H1 (cell line): ENCODE data around the gene UBE2H. TPM values are rescaled to one million over a fixed set of nuclear protein-coding genes. Genes with fewer than 3 reads are reported as not detected.

ENCODE experiments used
- CTCF ChIA-PET: fragments of 300-600 bp; sonication (Branson Sonifier 250); formaldehyde crosslinking; loops from one replicate; lab custom pipeline; 2021; ENCODE audit not compliant: partially characterized antibody; lab: Charles Lee
- POLR2A ChIA-PET: fragments of 300-600 bp; sonication (Branson Sonifier 250); formaldehyde crosslinking; loops from one replicate; lab custom pipeline; 2021; ENCODE audit warnings: inconsistent platforms; ENCODE audit not compliant: partially characterized antibody; lab: Charles Lee
- DNase-seq, 2 experiments: peaks; one replicate each; pipeline versions ENCODE4 v3.0.0 to v3.0.0-alpha.2; 2010 to 2022; ENCODE audit warnings: low spot score in 2 of 2, low read depth in 1 of 2, mixed read lengths in 1 of 2
- FAIRE-seq: peaks from 2 replicates; lab custom pipeline; 2011; peaks lifted over from hg19 to GRCh38; lab: Jason Lieb, UNC
- H2AFZ ChIP-seq: 2 replicates; pipeline ENCODE4 v1.8.1; 2012; ENCODE audit warnings: low read length, inconsistent platforms
- H2AK5ac ChIP-seq: 2 replicates; pipeline ENCODE4 v1.6.1; 2013; ENCODE audit warnings: low read depth, low read length
- H2BK120ac ChIP-seq: replicated peaks from 2 replicates; pipeline ENCODE3; 2013; ENCODE audit warnings: low read depth, low read length, inconsistent platforms
- H2BK12ac ChIP-seq: 2 replicates; pipeline ENCODE4 v1.6.1; 2013; ENCODE audit warnings: low read depth, low read length
- H2BK15ac ChIP-seq: 2 replicates; pipeline ENCODE4 v1.6.1; 2013; ENCODE audit warnings: low read length
- H2BK20ac ChIP-seq: 2 replicates; pipeline ENCODE4 v1.6.1; 2013; ENCODE audit warnings: low read length
- H2BK5ac ChIP-seq: 2 replicates; pipeline ENCODE4 v1.6.1; 2013; ENCODE audit warnings: low read depth, low read length
- H3K14ac ChIP-seq: 2 replicates; pipeline ENCODE4 v1.6.1; 2013; ENCODE audit warnings: inconsistent platforms; ENCODE audit not compliant: insufficient read length
- H3K18ac ChIP-seq: 2 replicates; pipeline ENCODE4 v1.6.1; 2013; ENCODE audit warnings: low read length; ENCODE audit errors: extremely low read depth
- H3K23ac ChIP-seq: 2 replicates; pipeline ENCODE4 v1.6.1; 2013; ENCODE audit warnings: inconsistent platforms; ENCODE audit not compliant: insufficient read length
- H3K23me2 ChIP-seq: 2 replicates; pipeline ENCODE4 v1.6.1; 2013; ENCODE audit warnings: low read depth, low read length
- H3K27ac ChIP-seq: 2 replicates; pipeline ENCODE4 v1.6.1; 2011; ENCODE audit warnings: low read depth, low read length, inconsistent platforms
- H3K27me3 ChIP-seq, 4 experiments: replicated peaks in 1 of 4; 1 replicate in 1 of 4; 2 replicates in 3 of 4; pipeline versions ENCODE4 v1.6.1 to v1.8.1; 2011 to 2013; ENCODE audit warnings: low read length in 3 of 4, mild to moderate bottlenecking in 3 of 4, inconsistent platforms in 2 of 4, mixed read lengths in 2 of 4, moderate library complexity in 1 of 4; ENCODE audit not compliant: control insufficient read depth in 3 of 4, insufficient read depth in 3 of 4; ENCODE audit errors: extremely low read depth in 1 of 4
- H3K36me3 ChIP-seq, 4 experiments: 2 replicates each; pipeline versions ENCODE4 v1.6.1 to v1.8.1; 2011 to 2013; ENCODE audit warnings: mild to moderate bottlenecking in 4 of 4, low read length in 3 of 4, moderate library complexity in 2 of 4, control low read depth in 1 of 4, inconsistent platforms in 1 of 4; ENCODE audit not compliant: insufficient read depth in 4 of 4, control insufficient read depth in 2 of 4
- H3K4ac ChIP-seq: replicated peaks from 2 replicates; pipeline ENCODE3; 2013; ENCODE audit warnings: low read length, low read depth, mixed read lengths, inconsistent platforms; ENCODE audit not compliant: insufficient read length
- H3K4me1 ChIP-seq, 4 experiments: replicated peaks in 1 of 4; 1 replicate in 1 of 4; 2 replicates in 3 of 4; pipeline versions ENCODE4 v1.6.1 to v1.8.1; 2011 to 2013; ENCODE audit warnings: low read length in 3 of 4, inconsistent platforms in 2 of 4, mixed read lengths in 1 of 4; ENCODE audit not compliant: insufficient read depth in 4 of 4, control insufficient read depth in 3 of 4
- H3K4me2 ChIP-seq, 2 experiments: 2 replicates each; pipeline versions ENCODE4 v1.6.1 to v1.8.1; 2011 to 2013; ENCODE audit warnings: low read depth in 2 of 2, low read length in 2 of 2, control low read depth in 1 of 2, inconsistent platforms in 1 of 2, mild to moderate bottlenecking in 1 of 2; ENCODE audit not compliant: insufficient read depth in 1 of 2
- H3K4me3 ChIP-seq, 4 experiments: fragments of 200-600, 300-600 bp in 1 of 4; sonication (generic), shearing (Covaris generic), sonication (Bioruptor Twin) in 1 of 4; 2 replicates each; pipeline versions ENCODE4 v1.5.1 to v1.8.1; 2011 to 2016; ENCODE audit warnings: low read length in 4 of 4, low read depth in 3 of 4, control low read depth in 2 of 4, inconsistent platforms in 2 of 4, mild to moderate bottlenecking in 2 of 4, mixed read lengths in 1 of 4, moderate library complexity in 1 of 4; ENCODE audit not compliant: insufficient read depth in 2 of 4; ENCODE audit errors: extremely low read depth in 1 of 4
- H3K56ac ChIP-seq: replicated peaks from 2 replicates; pipeline ENCODE3; 2013; ENCODE audit warnings: low read depth, mild to moderate bottlenecking, mixed read lengths, low read length, inconsistent platforms; ENCODE audit not compliant: insufficient read length
- H3K79me1 ChIP-seq: 2 replicates; pipeline ENCODE4 v1.6.1; 2013; ENCODE audit warnings: low read depth, low read length, control low read depth
- H3K79me2 ChIP-seq, 2 experiments: 2 replicates each; pipeline versions ENCODE4 v1.6.1 to v1.8.1; 2012 to 2013; ENCODE audit warnings: low read length in 2 of 2, mild to moderate bottlenecking in 2 of 2, inconsistent platforms in 1 of 2; ENCODE audit not compliant: insufficient read depth in 2 of 2, control insufficient read depth in 1 of 2
- H3K9ac ChIP-seq, 4 experiments: replicated peaks in 1 of 4; 1 replicate in 1 of 4; 2 replicates in 3 of 4; pipeline versions ENCODE4 v1.6.1 to v1.8.1; 2011 to 2013; ENCODE audit warnings: low read depth in 3 of 4, low read length in 3 of 4, control low read depth in 2 of 4, mild to moderate bottlenecking in 2 of 4, moderate library complexity in 2 of 4, inconsistent platforms in 1 of 4; ENCODE audit errors: extremely low read depth in 1 of 4
- H3K9me3 ChIP-seq, 2 experiments: 2 replicates each; pipeline versions ENCODE4 v1.6.1 to v1.8.1; 2012 to 2013; ENCODE audit warnings: mild to moderate bottlenecking in 2 of 2, moderate library complexity in 2 of 2, control low read depth in 1 of 2, inconsistent platforms in 1 of 2, low read depth in 1 of 2, low read length in 1 of 2, mixed read lengths in 1 of 2; ENCODE audit not compliant: insufficient read depth in 2 of 2
- H4K20me1 ChIP-seq, 2 experiments: replicated peaks in 1 of 2; 2 replicates each; pipeline versions ENCODE3 to v1.8.1; 2011 to 2013; ENCODE audit warnings: inconsistent platforms in 2 of 2, low read length in 2 of 2, mild to moderate bottlenecking in 1 of 2; ENCODE audit not compliant: insufficient read depth in 2 of 2, control insufficient read depth in 1 of 2
- H4K5ac ChIP-seq: 2 replicates; pipeline ENCODE4 v1.6.1; 2013; ENCODE audit warnings: low read length, low read depth, mixed read lengths, inconsistent platforms; ENCODE audit not compliant: insufficient read length
- H4K8ac ChIP-seq: 2 replicates; pipeline ENCODE4 v1.8.0; 2013; ENCODE audit warnings: mild to moderate bottlenecking, moderate library complexity, low read length, inconsistent platforms; ENCODE audit not compliant: insufficient read depth; ENCODE audit errors: extremely low read depth
- H4K91ac ChIP-seq: replicated peaks from 2 replicates; pipeline ENCODE3; 2013; ENCODE audit warnings: low read length, mixed read lengths, inconsistent platforms; ENCODE audit not compliant: insufficient read length
- ATF2 ChIP-seq: IDR thresholded peaks from 2 replicates; pipeline ENCODE4 v1.6.1; 2012; ENCODE audit warnings: low read length, inconsistent platforms
- BCL11A ChIP-seq, 2 experiments: IDR thresholded peaks; one replicate each; pipeline ENCODE4 v1.6.1; 2011; ENCODE audit warnings: low read depth in 2 of 2, low read length in 2 of 2, mild to moderate bottlenecking in 2 of 2
- BRCA1 ChIP-seq: IDR thresholded peaks from 2 replicates; pipeline ENCODE4 v1.6.1; 2012; ENCODE audit warnings: low read depth, low read length, improper control_type of control experiment
- CBX5 ChIP-seq: fragments of 300-800, 300-1000 bp; sonication (generic); IDR thresholded peaks from 2 replicates; pipeline ENCODE4 v1.7.1; 2016; ENCODE audit warnings: antibody characterized with exemption, low read length, low read depth
- GABPA ChIP-seq: IDR thresholded peaks from 2 replicates; pipeline ENCODE4 v1.6.1; 2011; ENCODE audit warnings: mild to moderate bottlenecking, low read length, moderate library complexity, borderline replicate concordance; ENCODE audit not compliant: insufficient read depth
- JUN ChIP-seq: IDR thresholded peaks from 2 replicates; pipeline ENCODE4 v1.6.1; 2011; ENCODE audit warnings: low read depth, mild to moderate bottlenecking, improper control_type of control experiment, low read length
- MAX ChIP-seq: IDR thresholded peaks from 2 replicates; pipeline ENCODE4 v1.6.1; 2012; ENCODE audit warnings: inconsistent platforms
- POLR2A ChIP-seq, 2 experiments: IDR thresholded peaks; 1 replicate in 1 of 2; 2 replicates in 1 of 2; pipeline ENCODE4 v1.6.1; 2011; ENCODE audit warnings: low read depth in 2 of 2, low read length in 2 of 2, mild to moderate bottlenecking in 2 of 2; ENCODE audit errors: control extremely low read depth in 1 of 2
- SAP30 ChIP-seq: fragments of 300-600 bp; sonication (generic); IDR thresholded peaks from 2 replicates; pipeline ENCODE4 v1.7.1; 2012; ENCODE audit warnings: low read length, moderate library complexity, mild to moderate bottlenecking, inconsistent platforms; ENCODE audit not compliant: insufficient read depth, insufficient replicate concordance
- SP2 ChIP-seq: IDR thresholded peaks from 2 replicates; pipeline ENCODE4 v1.6.1; 2012; ENCODE audit warnings: mild to moderate bottlenecking, low read length, inconsistent platforms
- SP4 ChIP-seq: IDR thresholded peaks from 2 replicates; pipeline ENCODE4 v1.6.1; 2012; ENCODE audit warnings: low read length, inconsistent platforms
- TEAD4 ChIP-seq: IDR thresholded peaks from 2 replicates; pipeline ENCODE4 v1.6.1; 2012; ENCODE audit warnings: low read depth, low read length, inconsistent platforms, mixed read lengths
- WGBS, 2 experiments: shearing (Covaris generic) in 1 of 2; methylation state at CpG; one replicate each; pipeline versions ENCODE4 v1.1.6 to v1.1.7; 2013 to 2015; ENCODE audit warnings: low lambda C conversion rate in 2 of 2, mixed read lengths in 2 of 2, inconsistent platforms in 1 of 2, low coverage in 1 of 2, missing lambda C conversion rate in 1 of 2; ENCODE audit not compliant: insufficient replicate concordance in 2 of 2, insufficient coverage in 1 of 2, insufficient read length in 1 of 2; ENCODE audit errors: extremely low coverage in 1 of 2, missing lambda C conversion rate in 1 of 2; 5-methylcytosine and 5-hydroxymethylcytosine counted together
- polyA plus RNA-seq, 7 experiments: library from polyadenylated mRNA; depleted of rRNA in 3 of 7; stranded (reverse) in 5 of 7; unstranded in 2 of 7; fragments of >200 nt in 5 of 7; fragments of 200-250 nt in 2 of 7; gene quantifications; 1 replicate in 5 of 7; 2 replicates in 1 of 7; 4 replicates in 1 of 7; pipeline versions ENCODE4 v1.2.1 to v1.2.3, GENCODE V29; 2011 to 2013; ENCODE audit warnings: missing spikeins in 2 of 7, mixed read lengths in 2 of 7
- total RNA-seq: library from RNA; stranded (reverse); fragmentation: NEBNext Ultra II Directional; extraction: Animal tissue kit (Norgen Biotek cat#: 25700); gene quantifications from 2 replicates; pipeline ENCODE4 v1.2.1, GENCODE V29; 2021

The UBE2H gene
- total and polyA plus RNA-seq, 2 of the 8 experiments (the other 6 are each of a cell fraction or from before 2014, with no cell fraction given), result 30.6 to 62.2 TPM

- Histone ChIP-seq H2BK120ac (no peak overlapping the region), H3K79me2 (no peaks in the 10 kb centered on the region), H3K27ac (no peak overlapping the region), H3K18ac (no peak overlapping the region), H3K9ac (no peak overlapping the region), H3K79me1 (no peaks in the 10 kb centered on the region), H3K14ac (no peak overlapping the region), H2AK5ac (no peak overlapping the region), H2BK15ac (no peak overlapping the region), H3K4me2 (no peak overlapping the region), H3K23ac (no peak overlapping the region), H2BK20ac (no peak overlapping the region), H3K36me3 (no peaks in the 10 kb centered on the region), H2BK12ac (no peak overlapping the region), H4K8ac (no peak overlapping the region), H3K4me3 (no peak overlapping the region), H3K9me3 (0 out of 4 replicates have a peak, but pooled peaks cover 0 to 6% of the 10 kb centered on the region in 2 experiments), H3K23me2 (peaks cover 3% of the 10 kb centered on the region), H2BK5ac (no peak overlapping the region), H4K91ac (no peak overlapping the region), H3K56ac (no peak overlapping the region), H2AFZ (no peak overlapping the region), H4K5ac (no peak overlapping the region), H3K27me3 (no peaks in the 10 kb centered on the region), H3K4me1 (peaks cover 0 to 6% (median 1%) of the 10 kb centered on the region in 4 experiments; a peak in 3 of 7 replicates), H4K20me1 (no peaks in the 10 kb centered on the region), H3K4ac (no peak overlapping the region)
- ChIA-PET CTCF (interaction anchor here (1.0 to 3.8 kb wide), 7 partner anchors 8 to 214 kb away, joined by 3 to 30 read pairs (median 4); no protein-coding TSS in a partner anchor), POLR2A (interaction anchor here (0.9 kb wide), 1 partner anchor 44 kb away, joined by 4 read pairs; no protein-coding TSS in a partner anchor)
- DNase-seq, result no peak
- no peak for FAIRE-seq
- 70% methylated on average over 2 of the region's 2 CpGs; no CpG with 5 or more reads in 1 of the 2 experiments for WGBS, 2 experiments
- no peak for TF ChIP-seq CBX5
- no peak for TF ChIP-seq SAP30
- no peak for TF ChIP-seq SP4
- no peak for TF ChIP-seq SP2
- TF ChIP-seq GABPA, result no peak
- no peak for TF ChIP-seq ATF2
- TF ChIP-seq TEAD4, result no peak
- TF ChIP-seq BCL11A (IDR thresholded peaks at IDR 0.05; ENCODE audit: low read depth in 2 of 2, low read length in 2 of 2), result no peak
- TF ChIP-seq BRCA1, result no peak
- TF ChIP-seq MAX, result no peak
- no peak for TF ChIP-seq POLR2A (IDR thresholded peaks at IDR 0.05; ENCODE audit: control extremely low read depth in 1 of 2, low read depth in 2 of 2, low read length in 2 of 2)
- no peak for TF ChIP-seq JUN
These were observed 131.3 kb downstream of the UBE2H start for GRCh38 chr7:129821476-129821875.
